IPS-NIHi7 (cell line): ENCODE results near the gene STARD8.

Experiments used
- DNase-seq: peaks from one replicate; pipeline ENCODE4 v3.0.0; 2012; ENCODE audit warnings: mixed read lengths; ENCODE audit errors: extremely low spot score

STARD8 gene

GRCh38 chrX:68690936-68691501 lies 43.6 kb downstream of the STARD8 start:
- DNase-seq: no peak

- no peak for DNase-seq
Measured at GRCh38 chrX:68691921-68692320, 44.5 kb downstream of the STARD8 start.

GRCh38 chrX:68692651-68693050 lies 45.2 kb downstream of the STARD8 start:
- no peak for DNase-seq

GRCh38 chrX:68693481-68694434 lies 46.3 kb downstream of the STARD8 start:
- peak; percentile 83 for DNase-seq

- no peak for DNase-seq
Measured at GRCh38 chrX:68694435-68695205, 47.2 kb downstream of the STARD8 start.

GRCh38 chrX:68695206-68695845 lies 47.9 kb downstream of the STARD8 start:
- no peak for DNase-seq

- no peak for DNase-seq
Measured at GRCh38 chrX:68696267-68696990, 49.0 kb downstream of the STARD8 start.

- DNase-seq: no peak
Measured at GRCh38 chrX:68697036-68697435, 49.6 kb downstream of the STARD8 start.

GRCh38 chrX:68697465-68698125 lies 50.1 kb downstream of the STARD8 start:
- no peak for DNase-seq

GRCh38 chrX:68698942-68699341 lies 51.5 kb downstream of the STARD8 start:
- no peak for DNase-seq

GRCh38 chrX:68699960-68700746 lies 52.7 kb downstream of the STARD8 start:
- DNase-seq: no peak

GRCh38 chrX:68703369-68703768 lies 55.9 kb downstream of the STARD8 start:
- DNase-seq: peak; percentile 20

GRCh38 chrX:68703846-68704245 lies 56.4 kb downstream of the STARD8 start:
- no peak for DNase-seq

GRCh38 chrX:68705986-68706385 lies 58.5 kb downstream of the STARD8 start:
- no peak for DNase-seq

GRCh38 chrX:68708503-68709290 lies 61.2 kb downstream of the STARD8 start:
- DNase-seq: peak; percentile 45

- peak; percentile 84 for DNase-seq
Measured at GRCh38 chrX:68710870-68711576, 63.6 kb downstream of the STARD8 start.

GRCh38 chrX:68711845-68712244 lies 64.4 kb downstream of the STARD8 start:
- DNase-seq: no peak

GRCh38 chrX:68714856-68715255 lies 67.4 kb downstream of the STARD8 start:
- DNase-seq: no peak
